ENCODE results near the gene ISL2.

DNA sequence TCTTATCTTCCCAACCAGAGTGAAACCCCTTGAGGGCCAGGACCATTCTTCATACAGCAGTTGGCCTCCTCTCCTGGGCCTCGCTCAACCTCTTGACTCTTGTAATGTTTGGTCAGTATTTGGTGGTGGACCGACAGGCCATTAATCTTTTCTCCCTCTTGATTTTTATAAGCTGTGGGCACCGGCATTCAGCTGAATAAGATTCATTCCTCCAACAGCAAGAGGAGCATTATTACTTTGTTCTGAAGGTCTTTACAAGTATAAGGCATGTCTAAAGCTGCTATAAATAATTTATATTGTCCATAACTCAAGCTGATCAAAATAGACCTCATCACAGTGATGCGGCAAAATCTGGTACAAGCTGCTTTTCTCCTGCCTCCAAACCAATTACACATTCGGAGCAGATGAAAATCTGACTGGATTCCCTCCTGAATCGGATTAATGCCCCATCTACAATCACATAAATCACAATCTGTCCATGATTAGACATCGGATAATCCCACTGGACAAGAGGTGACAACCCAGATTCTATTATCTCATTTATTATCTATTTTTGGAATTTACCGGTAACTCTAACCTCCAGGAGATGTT lies 8.4 kb upstream of the ISL2 start:
- TF ChIP-seq ZNF316 (IDR thresholded peaks at IDR 0.05) (peak; percentile 31; the same call in 1 of the 2 replicates), TAF7 (tag; IDR thresholded peaks at IDR 0.05) (no peak), CTCF (IDR thresholded peaks at IDR 0.05 in 2 of 3, conservative IDR thresholded peaks at IDR 0.05 in 1 of 3; ENCODE audit: insufficient read depth in 2 of 3, low read depth in 1 of 3, low read length in 3 of 3) (no peak), PHB2 (IDR thresholded peaks at IDR 0.05; ENCODE audit: low read depth) (no peak), E2F4 (CRISPR knock-in tag; IDR thresholded peaks at IDR 0.05; ENCODE audit: low read depth) (no peak), ZZZ3 (IDR thresholded peaks at IDR 0.05) (no peak), ARID4B (CRISPR knock-in tag; IDR thresholded peaks at IDR 0.05) (no peak), POLR2AphosphoS2 (IDR thresholded peaks at IDR 0.05; ENCODE audit: low read length) (no peak), ARID2 (IDR thresholded peaks at IDR 0.05) (no peak), SMAD2 (IDR thresholded peaks at IDR 0.05; ENCODE audit: low read depth, low read length) (no peak), BHLHE40 (IDR thresholded peaks at IDR 0.05; ENCODE audit: low read length) (no peak), SMARCB1 (IDR thresholded peaks at IDR 0.05; ENCODE audit: insufficient read length, low read depth) (no peak)
